Sigmoid colon (tissue), 4 donors: ENCODE measurements around the gene CALHM2.

Experiments
- EP300 ChIP-seq, 4 donors: sonication (generic); formaldehyde crosslinking; IDR thresholded peaks; one replicate each; pipeline ENCODE4 v1.6.1; 2017; ENCODE audit warnings: antibody characterized with exemption in 4 of 4
- POLR2A ChIP-seq, 2 donors: fragments of 450-650 bp; IDR thresholded peaks; one replicate each; pipeline ENCODE4 v1.6.1; 2016; ENCODE audit warnings: antibody characterized with exemption in 2 of 2, mild to moderate bottlenecking in 2 of 2, moderate library complexity in 2 of 2
- POLR2AphosphoS5 ChIP-seq, 4 donors: sonication (generic); formaldehyde crosslinking; IDR thresholded peaks; one replicate each; pipeline ENCODE4 v1.6.1; 2017; ENCODE audit warnings: antibody characterized with exemption in 4 of 4
- TF ChIP-seq, protein P1 (sequence below), 4 experiments: fragments of 450-650 bp in 3 of 4; fragments of 200-600 bp in 1 of 4; IDR thresholded peaks; one replicate each; pipeline ENCODE4 v1.5.1; 2016 to 2019; ENCODE audit warnings: antibody characterized with exemption in 4 of 4, mild to moderate bottlenecking in 3 of 4, moderate library complexity in 2 of 4

DNA sequence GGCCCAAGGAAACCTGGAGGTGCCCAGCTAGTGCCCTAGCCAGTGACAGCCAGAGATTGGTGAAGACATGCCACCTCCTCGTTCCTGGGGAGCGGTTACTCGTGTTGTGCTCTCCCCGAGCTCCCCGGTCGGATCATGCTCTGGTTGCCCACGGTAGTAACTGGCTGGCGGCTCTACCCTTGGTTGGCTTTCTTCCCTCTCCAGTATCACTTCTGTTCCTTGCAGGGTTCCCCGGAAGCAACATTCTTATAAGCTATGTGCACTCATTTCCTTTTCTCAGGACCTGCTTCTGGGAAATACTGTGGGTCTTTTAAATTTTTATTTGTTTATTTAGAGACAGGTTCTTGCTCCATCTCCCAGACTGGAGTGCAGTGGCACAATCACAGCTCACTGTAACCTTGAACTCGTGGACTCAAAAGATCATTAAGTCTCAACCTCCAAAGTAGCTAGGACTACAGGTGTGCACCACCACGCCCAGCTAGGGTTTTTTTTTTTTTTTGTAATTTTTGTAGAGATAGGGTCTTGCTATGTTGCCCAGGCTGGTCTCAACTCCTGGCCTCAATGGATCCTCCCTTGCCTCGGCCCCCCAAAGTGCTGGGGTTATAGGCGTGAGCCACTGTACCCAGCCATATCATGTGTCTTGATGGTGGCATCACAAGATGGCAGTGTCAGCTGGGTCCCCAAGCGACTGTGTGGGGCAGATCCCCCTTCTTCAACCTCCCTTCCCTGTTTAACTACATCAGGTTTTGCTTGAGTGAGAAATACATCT is 13.4 kb upstream of the CALHM2 start:
- TF ChIP-seq, protein P1, sequence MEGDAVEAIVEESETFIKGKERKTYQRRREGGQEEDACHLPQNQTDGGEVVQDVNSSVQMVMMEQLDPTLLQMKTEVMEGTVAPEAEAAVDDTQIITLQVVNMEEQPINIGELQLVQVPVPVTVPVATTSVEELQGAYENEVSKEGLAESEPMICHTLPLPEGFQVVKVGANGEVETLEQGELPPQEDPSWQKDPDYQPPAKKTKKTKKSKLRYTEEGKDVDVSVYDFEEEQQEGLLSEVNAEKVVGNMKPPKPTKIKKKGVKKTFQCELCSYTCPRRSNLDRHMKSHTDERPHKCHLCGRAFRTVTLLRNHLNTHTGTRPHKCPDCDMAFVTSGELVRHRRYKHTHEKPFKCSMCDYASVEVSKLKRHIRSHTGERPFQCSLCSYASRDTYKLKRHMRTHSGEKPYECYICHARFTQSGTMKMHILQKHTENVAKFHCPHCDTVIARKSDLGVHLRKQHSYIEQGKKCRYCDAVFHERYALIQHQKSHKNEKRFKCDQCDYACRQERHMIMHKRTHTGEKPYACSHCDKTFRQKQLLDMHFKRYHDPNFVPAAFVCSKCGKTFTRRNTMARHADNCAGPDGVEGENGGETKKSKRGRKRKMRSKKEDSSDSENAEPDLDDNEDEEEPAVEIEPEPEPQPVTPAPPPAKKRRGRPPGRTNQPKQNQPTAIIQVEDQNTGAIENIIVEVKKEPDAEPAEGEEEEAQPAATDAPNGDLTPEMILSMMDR (IDR thresholded peaks at IDR 0.05), result no peak
- TF ChIP-seq POLR2A (IDR thresholded peaks at IDR 0.05), result no peak
- TF ChIP-seq POLR2AphosphoS5 (IDR thresholded peaks at IDR 0.05), result no peak
- no peak for TF ChIP-seq EP300 (IDR thresholded peaks at IDR 0.05)
